ENCODE data around the gene SARS1.
A peak's percentile ranks its signal among the peaks of the same experiment; 100 is the strongest.

Gene SARS1

GRCh38 chr1:109247401-109248365 is 34.0 kb downstream of the SARS1 start:
- Histone ChIP-seq H3K27me3 (ENCODE audit: insufficient read depth, low read length) (peaks cover 32% of the 10 kb centered on the region), H3K27ac (ENCODE audit: low read length) (no peak overlapping the region), H3K4me3 (ENCODE audit: low read length) (no peak overlapping the region), H3K9me3 (ENCODE audit: insufficient read depth, low read depth, low read length) (no peaks in the 10 kb centered on the region), H3K4me1 (ENCODE audit: insufficient read depth, low read length) (peaks cover 7% of the 10 kb centered on the region; the same call in 1 of the 2 replicates), H3K36me3 (ENCODE audit: insufficient read depth, low read depth, low read length) (peaks cover 15% of the 10 kb centered on the region; the same call in 1 of the 2 replicates), H3K9ac (ENCODE audit: low read depth, low read length) (no peak overlapping the region)

- Histone ChIP-seq H3K27me3 (ENCODE audit: insufficient read depth, low read length) (peaks cover 32% of the 10 kb centered on the region), H3K4me3 (ENCODE audit: low read length) (no peak overlapping the region), H3K4me1 (ENCODE audit: insufficient read depth, low read length) (peaks cover 7% of the 10 kb centered on the region; the same call in 1 of the 2 replicates), H3K27ac (ENCODE audit: low read length) (no peak overlapping the region), H3K9me3 (ENCODE audit: insufficient read depth, low read depth, low read length) (no peaks in the 10 kb centered on the region), H3K36me3 (ENCODE audit: insufficient read depth, low read depth, low read length) (peaks cover 15% of the 10 kb centered on the region; the same call in 1 of the 2 replicates), H3K9ac (ENCODE audit: low read depth, low read length) (no peak overlapping the region)
Measured at GRCh38 chr1:109248444-109248796, 34.7 kb downstream of the SARS1 start.

- Histone ChIP-seq H3K27ac (ENCODE audit: low read length) (no peak within 1 kb of the TSS), H3K9ac (ENCODE audit: low read depth, low read length) (peak within 1 kb of the TSS; percentile 63; the same call in 1 of the 2 replicates), H3K4me3 (ENCODE audit: low read length) (peak within 1 kb of the TSS; percentile 60; the same call in 1 of the 2 replicates)
Measured at GRCh38 chr1:109248797-109249629, 35.3 kb downstream of the SARS1 start, which contains the start of gene CELSR2. TSS of gene CELSR2 (plus strand) at chr1:109249539. CDS start at chr1:109250080, 541 bp downstream.

GRCh38 chr1:109249654-109250401 is 36.1 kb downstream of the SARS1 start:
- peak overlapping the region; percentile 63; the same call in 1 of the 2 replicates for H3K9ac ChIP-seq (ENCODE audit: low read depth, low read length)
- H3K4me1 ChIP-seq (ENCODE audit: insufficient read depth, low read length) = peaks cover 21% of the 10 kb centered on the region; the same call in 1 of the 2 replicates
- H3K9me3 ChIP-seq (ENCODE audit: insufficient read depth, low read depth, low read length) = no peaks in the 10 kb centered on the region
- peaks cover 32% of the 10 kb centered on the region for H3K27me3 ChIP-seq (ENCODE audit: insufficient read depth, low read length)
- H3K4me3 ChIP-seq (ENCODE audit: low read length) = peak overlapping the region; percentile 60; the same call in 1 of the 2 replicates
- H3K36me3 ChIP-seq (ENCODE audit: insufficient read depth, low read depth, low read length) = peaks cover 15% of the 10 kb centered on the region; the same call in 1 of the 2 replicates
- no peak overlapping the region for H3K27ac ChIP-seq (ENCODE audit: low read length)

More at GRCh38 chr1:109248797-109249629, 35.3 kb downstream of the SARS1 start, which contains the start of gene CELSR2:
- peaks cover 13% of the 10 kb centered on the region; the same call in 1 of the 2 replicates for H3K4me1 ChIP-seq (ENCODE audit: insufficient read depth, low read length)
- peaks cover 15% of the 10 kb centered on the region; the same call in 1 of the 2 replicates for H3K36me3 ChIP-seq (ENCODE audit: insufficient read depth, low read depth, low read length)
- peaks cover 32% of the 10 kb centered on the region for H3K27me3 ChIP-seq (ENCODE audit: insufficient read depth, low read length)
- no peaks in the 10 kb centered on the region for H3K9me3 ChIP-seq (ENCODE audit: insufficient read depth, low read depth, low read length)

- H3K9ac ChIP-seq (ENCODE audit: low read depth, low read length) = no peak overlapping the region
- peak overlapping the region; percentile 60; the same call in 1 of the 2 replicates for H3K4me3 ChIP-seq (ENCODE audit: low read length)
- H3K36me3 ChIP-seq (ENCODE audit: insufficient read depth, low read depth, low read length) = peaks cover 15% of the 10 kb centered on the region; the same call in 1 of the 2 replicates
- no peaks in the 10 kb centered on the region for H3K9me3 ChIP-seq (ENCODE audit: insufficient read depth, low read depth, low read length)
- peaks cover 27% of the 10 kb centered on the region; the same call in 1 of the 2 replicates for H3K4me1 ChIP-seq (ENCODE audit: insufficient read depth, low read length)
- no peak overlapping the region for H3K27ac ChIP-seq (ENCODE audit: low read length)
- peaks cover 32% of the 10 kb centered on the region for H3K27me3 ChIP-seq (ENCODE audit: insufficient read depth, low read length)
Measured at GRCh38 chr1:109250454-109251276, 36.9 kb downstream of the SARS1 start.

GRCh38 chr1:109251277-109252166 is 37.8 kb downstream of the SARS1 start:
- no peak overlapping the region for H3K4me3 ChIP-seq (ENCODE audit: low read length)
- no peak overlapping the region for H3K27ac ChIP-seq (ENCODE audit: low read length)
- H3K4me1 ChIP-seq (ENCODE audit: insufficient read depth, low read length) = peaks cover 27% of the 10 kb centered on the region; the same call in 1 of the 2 replicates
- peaks cover 32% of the 10 kb centered on the region for H3K27me3 ChIP-seq (ENCODE audit: insufficient read depth, low read length)
- no peak overlapping the region for H3K9ac ChIP-seq (ENCODE audit: low read depth, low read length)
- H3K9me3 ChIP-seq (ENCODE audit: insufficient read depth, low read depth, low read length) = no peaks in the 10 kb centered on the region
- H3K36me3 ChIP-seq (ENCODE audit: insufficient read depth, low read depth, low read length) = peaks cover 15% of the 10 kb centered on the region; the same call in 1 of the 2 replicates

- Histone ChIP-seq H3K4me3 (ENCODE audit: low read length) (no peak overlapping the region), H3K27me3 (ENCODE audit: insufficient read depth, low read length) (peaks cover 28% of the 10 kb centered on the region), H3K9ac (ENCODE audit: low read depth, low read length) (no peak overlapping the region), H3K9me3 (ENCODE audit: insufficient read depth, low read depth, low read length) (no peaks in the 10 kb centered on the region), H3K36me3 (ENCODE audit: insufficient read depth, low read depth, low read length) (peaks cover 15% of the 10 kb centered on the region; the same call in 1 of the 2 replicates), H3K4me1 (ENCODE audit: insufficient read depth, low read length) (peaks cover 27% of the 10 kb centered on the region; the same call in 1 of the 2 replicates), H3K27ac (ENCODE audit: low read length) (no peak overlapping the region)
Measured at GRCh38 chr1:109252167-109252892, 38.6 kb downstream of the SARS1 start.

- peaks cover 15% of the 10 kb centered on the region; the same call in 1 of the 2 replicates for H3K36me3 ChIP-seq (ENCODE audit: insufficient read depth, low read depth, low read length)
- H3K9me3 ChIP-seq (ENCODE audit: insufficient read depth, low read depth, low read length) = no peaks in the 10 kb centered on the region
- H3K27me3 ChIP-seq (ENCODE audit: insufficient read depth, low read length) = peaks cover 20% of the 10 kb centered on the region
- H3K4me3 ChIP-seq (ENCODE audit: low read length) = no peak overlapping the region; the same call in 1 of the 2 replicates
- peak overlapping the region; percentile 60 for H3K27ac ChIP-seq (ENCODE audit: low read length)
- peak overlapping the region; percentile 77; the same call in 1 of the 2 replicates for H3K9ac ChIP-seq (ENCODE audit: low read depth, low read length)
- H3K4me1 ChIP-seq (ENCODE audit: insufficient read depth, low read length) = peaks cover 27% of the 10 kb centered on the region; the same call in 1 of the 2 replicates
Measured at GRCh38 chr1:109252893-109253802, 39.4 kb downstream of the SARS1 start.
